ENCODE data around the gene WFIKKN1. TPM values are rescaled to one million over a fixed set of nuclear protein-coding genes. Genes with fewer than 3 reads are reported as not detected.

The WFIKKN1 gene
- total RNA-seq, 4 donors from 2014 or later, result 1.5 TPM; not detected in 3

DNA sequence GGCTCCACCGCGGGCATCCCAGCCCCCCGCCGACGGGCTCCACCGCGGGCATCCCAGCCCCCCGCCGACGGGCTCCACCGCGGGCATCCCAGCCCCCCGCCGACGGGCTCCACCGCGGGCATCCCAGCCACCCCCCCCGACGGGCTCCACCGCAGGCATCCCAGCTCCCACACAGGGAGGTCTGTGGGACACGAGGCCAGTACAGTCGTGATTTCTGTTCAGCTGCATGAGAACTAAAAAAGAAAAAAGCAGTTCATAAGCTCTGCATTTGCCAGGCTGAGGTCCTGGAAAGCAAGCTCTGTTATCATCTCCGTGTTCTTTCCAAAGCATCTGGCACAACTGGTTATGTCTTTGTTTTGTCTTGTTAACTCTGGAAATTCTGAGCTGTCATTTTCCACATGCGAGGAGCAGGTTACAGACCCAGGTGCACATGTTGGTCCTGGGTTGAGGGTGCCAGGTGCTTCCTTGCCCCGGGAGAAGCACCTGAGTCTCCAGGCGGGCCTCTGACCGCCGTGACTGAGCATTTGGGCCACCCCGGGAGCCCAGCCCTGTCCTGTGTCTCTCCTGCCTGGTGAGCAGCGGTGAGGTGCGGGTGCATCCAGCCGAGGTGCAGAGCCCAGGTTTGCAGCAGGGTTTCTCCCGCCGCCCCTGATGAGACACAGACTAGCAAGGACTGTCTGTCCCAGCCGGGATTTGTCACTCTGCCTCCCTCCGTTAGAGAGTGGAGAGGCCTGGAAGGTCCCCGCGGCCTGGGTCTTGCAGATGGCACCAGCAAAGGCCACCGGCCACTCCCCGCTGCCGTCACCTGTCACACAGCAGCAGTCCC is 9.9 kb upstream of the WFIKKN1 start:
- no peak for TF ChIP-seq CTCF (IDR thresholded peaks at IDR 0.05; ENCODE audit: low read depth)

DNA sequence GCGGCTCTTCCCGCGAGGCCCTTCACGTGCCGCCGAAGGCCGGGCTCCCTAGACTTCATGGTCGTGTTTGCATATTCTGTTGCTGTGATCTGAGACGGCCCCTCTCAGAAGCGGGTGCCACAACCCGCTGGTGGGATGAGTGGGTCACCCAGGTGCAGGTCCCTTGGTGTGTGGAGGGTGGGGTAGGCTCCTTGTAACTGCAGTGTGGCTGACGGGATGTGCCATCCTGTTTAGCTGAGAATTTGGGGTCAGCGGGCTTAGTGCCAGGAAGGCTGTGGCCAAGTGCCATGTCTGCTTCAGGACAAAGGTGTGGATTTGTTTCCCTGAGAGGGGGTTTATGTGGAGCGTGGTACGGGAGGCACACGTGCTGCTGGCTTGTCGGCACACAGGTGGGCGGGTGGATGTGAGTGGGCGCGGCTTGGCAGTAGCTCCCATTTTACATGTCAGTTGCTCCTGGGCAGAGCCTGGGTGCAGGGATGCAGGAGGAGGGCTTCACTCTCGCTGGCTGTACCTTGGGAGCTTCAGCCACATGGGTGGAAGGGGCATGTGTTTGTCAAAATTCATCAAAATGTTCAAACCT is 9.2 kb upstream of the WFIKKN1 start:
- no peak for TF ChIP-seq CTCF (IDR thresholded peaks at IDR 0.05; ENCODE audit: low read depth)

DNA sequence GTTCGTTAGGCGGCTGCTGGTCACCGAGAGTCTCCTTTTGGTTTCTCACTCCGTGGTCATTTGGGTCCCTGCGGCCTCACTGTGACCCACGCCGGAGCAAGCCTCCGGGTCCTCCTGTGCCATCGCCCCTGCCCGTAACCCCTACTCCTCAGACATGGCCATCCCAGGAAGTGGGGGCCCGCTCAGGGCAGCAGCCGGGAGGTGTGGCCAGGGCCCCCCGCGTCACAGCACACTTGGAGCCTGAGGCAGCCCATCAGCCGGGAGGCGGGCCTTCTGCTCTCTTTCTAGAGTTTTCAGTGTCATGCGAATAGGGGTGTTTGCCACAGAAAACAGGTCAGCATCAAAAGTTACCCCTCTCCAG is 7.9 kb upstream of the WFIKKN1 start:
- TF ChIP-seq CTCF (IDR thresholded peaks at IDR 0.05; ENCODE audit: low read depth), result no peak

GRCh38 chr16:624526-625070 is 6.2 kb upstream of the WFIKKN1 start:
- TF ChIP-seq CTCF (IDR thresholded peaks at IDR 0.05; ENCODE audit: low read depth), result no peak

DNA sequence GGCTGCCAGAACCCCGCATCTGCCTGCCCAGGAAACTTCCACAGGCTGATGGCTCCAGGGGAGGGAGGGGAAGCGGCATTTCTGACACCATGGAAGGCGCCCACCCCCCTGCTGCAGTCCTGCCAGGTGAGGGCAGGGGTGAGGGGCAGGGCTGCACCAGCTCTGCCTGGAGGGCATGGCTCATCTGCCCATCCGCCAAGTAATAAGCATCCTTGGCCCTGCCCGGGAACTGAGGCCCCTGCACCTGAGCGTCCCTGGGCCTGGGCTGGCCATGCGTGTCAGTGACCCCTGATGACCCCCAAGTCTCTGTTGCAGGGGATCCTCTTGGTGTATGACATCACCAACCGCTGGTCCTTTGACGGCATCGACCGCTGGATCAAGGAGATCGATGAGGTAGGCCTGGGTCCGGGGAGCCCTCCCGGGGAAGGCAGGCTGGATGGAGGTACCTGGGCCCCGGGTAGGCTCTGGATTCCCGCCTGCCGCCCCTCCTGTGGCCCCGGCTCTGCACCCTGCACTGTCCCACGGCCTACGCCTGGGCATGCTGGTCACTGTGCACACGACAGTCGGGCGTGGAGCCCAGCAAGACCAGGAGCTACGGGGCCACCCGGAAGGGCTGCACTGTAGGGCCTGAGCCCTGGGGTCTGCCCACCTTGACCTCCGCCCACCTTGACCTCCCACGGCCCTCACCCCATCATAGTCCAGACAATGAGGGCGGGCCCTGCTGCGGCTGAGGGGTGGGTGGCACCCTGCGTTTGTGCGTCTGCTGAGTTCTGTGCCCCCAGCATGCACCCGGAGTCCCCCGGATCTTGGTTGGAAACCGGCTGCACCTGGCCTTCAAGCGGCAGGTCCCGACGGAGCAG is 5.4 kb upstream of the WFIKKN1 start:
- no peak for TF ChIP-seq CTCF (IDR thresholded peaks at IDR 0.05; ENCODE audit: low read depth)

DNA sequence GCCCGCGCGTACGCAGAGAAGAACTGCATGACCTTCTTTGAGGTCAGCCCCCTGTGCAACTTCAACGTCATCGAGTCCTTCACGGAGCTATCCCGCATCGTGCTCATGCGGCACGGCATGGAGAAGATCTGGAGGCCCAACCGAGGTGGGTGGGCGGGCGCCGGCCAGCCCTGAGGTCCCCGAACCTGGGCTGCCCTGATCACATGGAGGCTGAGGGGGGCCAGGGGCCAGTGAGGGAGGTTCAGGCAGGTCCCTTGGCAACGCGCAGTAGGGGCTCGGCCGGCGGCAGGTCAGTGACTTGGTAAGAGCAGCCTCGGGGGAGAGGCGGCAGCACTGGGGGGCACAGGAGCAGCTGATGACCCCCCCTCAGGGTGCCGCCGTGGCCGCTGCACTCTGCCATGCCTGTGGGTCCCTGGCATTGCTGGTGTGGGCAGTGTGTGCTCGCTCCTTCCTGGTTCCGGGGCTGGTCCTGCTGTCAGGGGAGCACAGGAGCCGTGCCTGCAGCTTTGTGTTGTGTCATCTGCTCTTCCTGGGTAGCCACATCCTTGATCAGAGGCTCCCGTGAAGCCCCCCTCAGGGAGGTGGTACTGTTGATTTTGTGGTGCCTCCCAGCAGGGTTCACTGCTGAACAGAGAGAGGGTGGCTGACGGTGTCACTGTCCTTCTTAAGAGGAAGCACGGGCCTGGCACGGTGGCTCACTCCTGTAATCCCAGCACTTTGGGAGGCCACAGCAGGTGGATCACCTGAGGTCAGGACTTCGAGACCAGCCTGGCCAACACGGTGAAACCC is 4.6 kb upstream of the WFIKKN1 start:
- no peak for TF ChIP-seq CTCF (IDR thresholded peaks at IDR 0.05; ENCODE audit: low read depth)

All from subcutaneous adipose tissue (tissue), 4 donors.